Measurements from ENCODE around the gene FYN.
"Not testable (repeated sequence)": the region's sequence is repeated elsewhere in the genome, so short reads cannot be mapped to it uniquely, and the experiment has no call there.

The FYN gene

DNA sequence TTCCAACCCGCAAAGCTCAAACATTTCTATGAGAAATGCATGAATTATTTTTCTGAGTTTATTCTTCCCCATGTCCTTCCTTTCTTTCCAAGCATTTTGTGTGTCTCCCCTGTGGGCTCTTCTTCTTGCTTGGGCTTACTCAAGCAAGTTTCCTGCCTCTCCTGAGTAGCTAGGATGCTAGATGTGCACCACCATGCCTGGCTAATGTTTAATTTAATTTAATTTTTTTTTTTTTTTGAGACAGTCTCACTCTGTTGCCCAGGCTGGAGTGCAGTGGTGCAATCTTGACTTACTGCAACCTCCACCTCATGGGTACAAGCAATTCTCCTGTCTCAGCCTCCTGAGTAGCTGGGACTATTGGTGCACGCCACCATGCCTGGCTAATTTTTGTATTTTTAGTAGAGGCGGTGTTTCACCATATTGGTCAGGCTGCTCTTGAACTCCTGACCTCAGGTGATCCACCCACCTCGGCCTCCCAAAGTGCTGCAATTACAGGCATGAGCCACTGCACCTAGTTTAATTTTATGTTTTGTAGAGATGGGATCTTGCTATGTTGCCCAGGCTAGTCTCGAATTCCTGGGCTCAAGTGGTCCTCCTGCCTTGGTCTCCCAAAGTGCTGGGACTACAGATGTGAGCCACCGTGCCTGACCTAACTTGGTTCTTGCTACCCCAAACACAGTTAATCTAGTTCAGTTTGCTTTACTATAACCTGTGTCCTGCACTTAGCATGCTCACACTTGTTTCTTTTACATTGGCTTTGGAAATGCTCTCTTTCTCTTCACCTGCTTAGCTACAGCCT is 192.2 kb downstream of the FYN start:
- not testable (repeated sequence) for DNase-seq (ENCODE audit: low read depth)

DNA sequence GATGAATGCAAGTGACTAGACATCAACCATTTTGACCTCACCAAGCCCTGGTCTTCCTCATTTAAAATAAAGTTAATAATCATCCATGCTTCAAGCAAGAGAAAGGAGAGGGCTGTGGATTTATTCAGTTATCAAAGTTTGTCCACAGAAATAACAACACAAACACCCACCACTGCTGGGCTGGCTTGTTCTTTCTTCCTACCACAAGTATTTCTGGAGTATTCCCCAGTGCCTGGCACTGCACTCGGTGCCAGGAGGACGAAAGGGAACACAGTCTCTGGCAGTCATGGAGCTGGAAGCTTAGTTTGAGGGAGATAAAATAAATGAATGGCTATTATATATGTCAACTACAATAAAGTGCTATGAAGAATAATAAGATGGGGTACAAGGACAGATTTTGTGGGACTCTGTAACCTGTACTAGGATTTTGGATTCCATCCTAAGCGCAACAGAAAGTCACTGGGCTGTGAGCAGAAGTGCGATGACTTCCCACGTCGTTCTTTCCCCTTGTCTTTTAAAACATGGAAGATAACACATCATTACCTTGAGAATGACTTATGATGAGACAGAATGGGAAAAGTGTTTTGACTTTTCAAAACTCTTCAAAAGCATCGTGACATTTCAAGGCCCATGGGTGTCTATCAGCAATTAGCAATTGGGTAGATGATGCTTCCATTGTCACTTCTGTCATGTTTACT is 193.1 kb downstream of the FYN start:
- DNase-seq (ENCODE audit: low read depth) = no peak

DNA sequence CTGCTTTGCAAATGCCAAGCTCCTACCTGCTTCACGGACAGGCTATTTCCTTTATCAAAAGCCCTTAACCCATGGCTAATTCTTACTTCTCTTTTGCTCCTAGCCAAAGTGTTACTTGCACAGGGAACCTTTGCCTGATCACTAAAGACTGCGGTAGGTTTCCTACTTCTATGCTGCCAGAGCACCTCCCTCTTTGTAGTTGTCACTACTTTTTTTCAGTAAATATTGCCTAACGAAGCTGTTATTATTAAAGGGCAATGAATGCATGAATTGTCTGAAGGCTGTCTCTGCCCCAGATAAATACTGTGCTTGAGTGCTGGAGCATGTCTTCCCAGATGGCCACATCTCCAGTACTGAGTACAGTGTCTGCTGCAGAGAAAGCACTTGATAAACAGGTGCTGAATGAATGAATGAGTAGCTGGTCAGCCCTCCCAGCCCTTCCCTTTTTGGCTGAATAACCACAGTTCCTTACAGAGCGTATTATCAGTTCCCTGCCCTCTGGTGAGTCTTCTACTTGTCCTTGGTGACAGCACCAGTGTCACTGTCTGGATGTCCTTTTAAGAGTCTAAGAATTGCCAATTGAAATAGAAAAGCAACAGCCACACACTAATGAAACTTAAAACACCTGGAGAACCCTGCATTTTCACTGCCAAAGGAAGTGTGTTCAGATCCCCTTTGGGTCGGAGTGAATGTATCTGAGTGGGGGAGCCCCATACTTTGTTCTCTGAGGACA is 194.0 kb downstream of the FYN start:
- DNase-seq (ENCODE audit: low read depth) = no peak

DNA sequence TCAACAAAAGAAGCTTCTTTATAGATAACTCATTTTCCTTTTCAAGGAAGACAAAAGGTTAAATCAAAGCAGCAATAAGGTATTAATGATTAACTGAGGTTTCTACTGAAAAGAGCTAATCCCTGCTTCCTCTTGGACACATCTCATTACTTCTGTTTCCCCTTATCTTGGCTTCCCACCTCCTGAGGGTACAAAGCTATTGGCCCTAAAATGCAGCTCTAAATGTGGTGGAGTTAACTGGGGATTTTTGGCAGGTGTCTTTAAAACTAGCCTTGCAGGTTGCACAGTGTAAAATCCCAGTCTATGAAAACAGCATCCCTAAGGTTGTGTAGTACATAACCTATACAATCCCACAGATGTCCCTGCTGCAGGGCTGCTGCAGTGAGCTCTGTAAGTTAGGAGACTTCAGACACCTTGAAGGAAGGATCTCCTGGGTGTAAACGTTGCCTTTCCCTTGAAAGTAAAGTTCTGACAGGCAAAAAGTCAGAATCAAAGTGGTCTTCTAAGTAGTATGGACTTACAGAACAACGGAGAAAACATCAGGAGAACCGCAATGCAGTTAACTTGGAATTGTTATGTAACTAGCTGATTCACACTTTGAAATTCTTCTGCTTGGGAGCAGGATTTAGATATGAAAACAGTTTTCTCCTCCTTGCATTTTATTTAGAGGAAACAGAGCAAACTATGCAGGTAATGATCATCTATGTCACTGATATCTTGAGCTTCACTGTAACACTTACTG is 195.8 kb downstream of the FYN start:
- DNase-seq (ENCODE audit: low read depth) = no peak

DNA sequence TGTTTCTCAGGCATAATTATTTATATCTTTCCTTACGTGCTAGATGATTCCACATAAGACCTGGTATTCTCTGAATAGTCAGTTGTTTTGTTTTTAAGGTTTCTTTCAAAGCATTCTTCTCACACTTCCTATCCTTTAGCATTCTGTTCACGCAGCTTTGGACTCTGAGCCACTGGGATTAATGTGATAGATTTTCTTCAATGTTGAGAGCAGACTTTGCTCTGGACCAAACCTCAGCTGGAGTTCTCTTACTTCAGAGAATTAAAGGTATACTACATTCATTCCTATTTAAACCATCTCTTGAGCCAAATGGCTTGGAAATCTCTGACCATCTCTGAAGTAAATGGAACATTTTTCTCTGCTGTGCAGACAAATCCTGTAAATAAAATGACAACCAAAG is 196.9 kb downstream of the FYN start:
- no peak for DNase-seq (ENCODE audit: low read depth)

DNA sequence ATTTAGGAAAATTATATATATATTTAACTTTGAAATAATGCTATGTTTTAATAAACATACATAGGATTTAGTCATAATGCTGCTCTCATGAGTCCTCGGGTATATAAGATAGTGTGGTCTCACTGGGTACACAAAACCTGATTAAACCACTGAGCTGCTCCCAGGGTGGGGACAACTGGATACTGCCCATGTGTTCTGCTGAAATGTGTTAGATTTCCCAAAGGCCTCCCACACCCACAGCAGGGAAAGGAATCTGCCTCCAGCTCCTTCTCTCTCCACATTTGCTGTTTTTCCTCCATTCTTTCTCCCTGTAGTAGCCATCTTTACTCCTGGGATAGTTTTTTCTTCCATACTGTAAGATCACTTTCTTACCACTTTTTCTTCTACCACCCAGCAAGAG is 198.4 kb downstream of the FYN start:
- no peak for DNase-seq (ENCODE audit: low read depth)

DNA sequence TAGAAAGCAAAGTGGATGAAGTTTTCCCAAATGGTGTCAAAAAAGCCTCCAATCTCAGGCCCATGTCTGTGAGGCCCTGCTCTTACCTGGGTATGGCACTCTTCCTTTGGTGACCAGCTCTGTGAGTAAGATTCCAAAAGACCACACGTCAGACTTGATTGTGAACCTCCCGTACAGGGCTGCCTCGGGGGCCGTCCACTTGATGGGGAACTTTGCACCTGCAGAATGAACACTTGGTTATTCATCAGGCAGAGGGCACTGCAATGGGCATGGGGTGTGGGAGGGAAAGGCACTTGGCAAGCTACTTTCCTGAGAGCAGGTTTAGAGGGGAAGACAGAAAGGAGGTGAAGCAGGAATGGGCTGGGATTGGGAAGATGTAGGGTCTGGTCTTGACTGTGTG is 198.8 kb downstream of the FYN start:
- no peak for DNase-seq (ENCODE audit: low read depth)

DNA sequence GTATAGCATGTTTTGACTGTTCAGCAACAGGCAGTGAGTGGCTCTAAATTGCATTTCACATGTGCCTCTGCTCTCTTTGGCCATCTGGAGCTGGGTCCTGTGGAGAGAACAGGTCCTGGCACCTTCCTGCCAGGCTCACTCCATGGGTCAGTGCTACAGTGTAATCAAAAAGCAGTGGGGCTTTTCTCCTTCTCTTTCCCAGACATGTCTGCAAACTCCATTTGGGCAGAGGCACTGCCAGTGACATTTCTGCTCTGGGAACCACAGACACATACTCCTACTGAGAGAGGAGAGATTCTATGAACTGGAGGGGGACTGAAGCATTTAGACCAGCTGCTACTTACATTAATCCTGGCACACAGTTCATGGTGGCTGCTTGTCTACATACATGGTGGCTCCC is 199.3 kb downstream of the FYN start:
- no peak for DNase-seq (ENCODE audit: low read depth)

DNA sequence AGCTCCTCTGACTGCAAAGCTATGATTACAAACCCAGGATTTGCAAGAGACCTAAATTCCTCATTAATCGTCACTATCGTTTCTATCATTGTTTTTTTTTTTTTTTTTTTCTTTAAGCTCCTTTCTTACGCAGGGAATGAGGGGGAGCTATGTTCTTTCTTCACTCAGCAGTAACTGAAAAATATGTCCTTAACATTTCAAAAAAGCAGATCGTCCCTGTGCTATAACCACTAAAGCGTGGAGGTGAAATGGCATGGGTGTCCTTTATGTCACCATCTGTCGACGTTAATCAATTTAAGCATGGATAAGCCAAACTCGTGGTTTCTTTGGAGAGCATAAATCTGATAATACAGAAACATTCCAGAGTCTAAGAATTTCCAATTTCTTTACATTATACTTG is 199.7 kb downstream of the FYN start:
- no peak for DNase-seq (ENCODE audit: low read depth)

DNA sequence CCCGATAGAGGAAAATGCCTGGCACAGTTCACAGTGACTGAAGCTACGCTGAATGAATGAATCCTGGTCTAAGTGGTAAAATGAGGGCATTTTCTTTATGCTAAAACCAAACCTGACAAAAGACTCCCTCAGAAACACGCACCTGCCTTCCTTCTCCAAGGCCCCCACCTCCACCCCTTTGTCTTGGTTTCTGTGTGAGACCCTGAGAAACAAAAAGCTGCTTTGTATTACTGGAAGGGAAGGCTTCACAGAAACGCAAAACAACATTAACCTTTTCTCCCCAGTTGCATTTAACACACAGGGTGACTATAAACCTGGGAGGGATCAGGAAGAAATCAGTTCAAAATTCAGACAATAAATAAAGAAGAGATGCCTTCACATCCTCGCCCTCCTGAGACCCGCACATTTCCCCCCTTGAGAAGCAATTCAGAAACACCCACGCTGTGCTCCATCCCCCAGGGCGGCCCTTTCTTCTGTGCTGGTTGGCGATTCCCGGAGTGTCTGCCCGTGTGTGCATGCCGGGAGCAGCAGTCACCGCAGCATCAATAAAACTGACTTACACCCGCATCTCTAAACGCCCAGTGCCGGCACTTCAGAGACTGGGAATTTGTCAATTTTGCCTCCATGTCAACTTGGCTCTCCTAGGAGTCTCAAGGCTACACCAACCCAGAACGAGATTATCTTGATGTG is 200.3 kb downstream of the FYN start:
- DNase-seq (ENCODE audit: low read depth) = no peak

DNA sequence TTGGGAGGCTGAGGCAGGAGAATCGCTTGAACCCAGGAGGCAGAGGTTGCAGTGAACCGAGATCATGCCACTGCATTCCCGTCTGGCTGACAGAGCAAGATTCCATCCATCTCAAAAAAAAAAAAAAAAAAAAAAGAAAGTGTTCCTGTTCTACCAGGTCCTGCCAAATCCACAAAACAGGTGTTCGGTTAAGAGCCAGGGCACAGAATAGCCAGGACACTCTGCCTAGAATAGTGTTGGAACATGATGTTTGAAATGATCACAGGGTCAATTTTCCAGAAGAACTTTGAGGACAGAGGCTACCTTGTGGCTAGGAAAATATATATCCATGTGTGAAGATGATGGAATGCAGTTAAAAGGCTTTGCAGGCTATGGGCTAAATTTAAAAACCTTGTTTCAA is 203.9 kb downstream of the FYN start:
- no peak for DNase-seq (ENCODE audit: low read depth)

DNA sequence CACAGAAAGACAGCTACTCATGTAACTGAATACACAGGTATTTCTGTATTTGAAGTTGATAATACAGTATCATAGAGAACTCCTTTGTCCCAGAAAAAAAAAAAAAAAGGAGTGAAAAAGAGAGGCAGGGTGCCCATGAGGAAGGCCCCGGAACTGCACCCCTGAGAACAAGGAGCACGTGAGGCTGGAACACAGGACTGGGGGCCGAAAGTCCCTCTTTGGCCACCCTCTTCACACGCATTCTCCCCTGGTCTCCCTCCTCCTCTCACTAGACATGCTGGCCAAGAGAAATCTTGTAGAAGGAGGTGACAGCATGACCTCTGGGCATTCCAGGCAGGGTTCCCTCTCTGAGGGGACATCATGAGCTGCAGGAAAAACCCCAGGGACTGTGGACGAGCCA is 204.8 kb downstream of the FYN start:
- no peak for DNase-seq (ENCODE audit: low read depth)

DNA sequence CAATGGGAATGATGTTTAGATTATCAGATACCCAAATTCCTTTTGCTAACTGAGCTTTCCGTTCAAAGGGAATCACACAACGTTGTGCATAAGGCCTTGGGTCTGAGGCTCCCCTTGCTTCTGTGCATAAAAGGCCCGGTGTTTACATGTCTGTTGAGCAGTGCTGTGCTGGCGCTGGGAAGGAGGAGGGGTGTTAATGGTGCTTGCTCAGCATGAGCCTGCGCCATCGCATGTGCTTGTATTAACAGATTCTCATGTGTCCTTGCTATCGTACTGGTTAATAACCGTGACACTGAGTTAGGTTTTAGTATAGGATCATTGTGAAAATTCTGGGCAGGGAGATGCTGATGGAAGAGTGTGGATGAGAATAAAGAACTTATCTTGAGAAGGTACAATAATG is 205.3 kb downstream of the FYN start:
- no peak for DNase-seq (ENCODE audit: low read depth)

DNA sequence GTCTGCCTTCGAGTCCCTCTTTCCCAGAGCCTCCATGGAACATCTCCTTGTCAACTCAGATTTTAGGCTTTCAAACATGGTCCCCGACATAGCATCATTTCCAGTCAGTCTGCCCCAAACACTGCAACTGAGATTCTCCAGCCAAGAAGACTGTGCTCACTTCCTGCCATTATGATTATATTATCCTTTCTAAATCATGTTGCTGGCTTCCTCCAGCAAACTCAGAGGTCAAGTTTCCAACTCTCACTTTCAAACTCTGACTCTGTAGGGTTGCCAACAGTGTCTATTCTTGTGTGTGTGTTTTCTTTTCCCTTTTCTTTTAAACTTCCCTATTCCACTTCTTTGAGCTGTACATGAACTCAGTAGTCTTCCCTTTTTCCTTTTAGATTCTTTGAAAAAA is 206.4 kb downstream of the FYN start:
- no peak for DNase-seq (ENCODE audit: low read depth)

DNA sequence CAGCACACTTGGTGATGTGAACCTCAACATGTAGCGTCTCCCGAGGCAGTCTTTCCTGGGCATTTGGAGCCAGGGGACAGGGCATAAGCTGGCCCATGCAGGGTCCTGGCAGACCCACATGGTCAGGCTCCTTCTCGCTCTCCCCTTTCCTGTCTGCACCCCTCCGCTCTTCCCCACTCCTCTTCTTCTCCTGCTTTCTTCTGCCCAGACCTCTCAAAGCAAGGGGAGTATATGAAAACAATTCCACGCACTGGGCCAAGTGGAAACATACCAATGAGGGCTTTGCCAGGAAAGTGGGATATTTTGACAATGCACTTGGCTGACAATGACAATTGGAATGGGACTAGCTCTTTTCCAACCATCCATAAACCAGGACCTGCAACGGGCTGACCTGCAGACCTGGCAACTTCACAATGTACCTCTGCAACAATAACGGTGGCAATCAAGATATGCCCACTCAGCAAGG is 208.7 kb downstream of the FYN start:
- DNase-seq (ENCODE audit: low read depth) = no peak

DNA sequence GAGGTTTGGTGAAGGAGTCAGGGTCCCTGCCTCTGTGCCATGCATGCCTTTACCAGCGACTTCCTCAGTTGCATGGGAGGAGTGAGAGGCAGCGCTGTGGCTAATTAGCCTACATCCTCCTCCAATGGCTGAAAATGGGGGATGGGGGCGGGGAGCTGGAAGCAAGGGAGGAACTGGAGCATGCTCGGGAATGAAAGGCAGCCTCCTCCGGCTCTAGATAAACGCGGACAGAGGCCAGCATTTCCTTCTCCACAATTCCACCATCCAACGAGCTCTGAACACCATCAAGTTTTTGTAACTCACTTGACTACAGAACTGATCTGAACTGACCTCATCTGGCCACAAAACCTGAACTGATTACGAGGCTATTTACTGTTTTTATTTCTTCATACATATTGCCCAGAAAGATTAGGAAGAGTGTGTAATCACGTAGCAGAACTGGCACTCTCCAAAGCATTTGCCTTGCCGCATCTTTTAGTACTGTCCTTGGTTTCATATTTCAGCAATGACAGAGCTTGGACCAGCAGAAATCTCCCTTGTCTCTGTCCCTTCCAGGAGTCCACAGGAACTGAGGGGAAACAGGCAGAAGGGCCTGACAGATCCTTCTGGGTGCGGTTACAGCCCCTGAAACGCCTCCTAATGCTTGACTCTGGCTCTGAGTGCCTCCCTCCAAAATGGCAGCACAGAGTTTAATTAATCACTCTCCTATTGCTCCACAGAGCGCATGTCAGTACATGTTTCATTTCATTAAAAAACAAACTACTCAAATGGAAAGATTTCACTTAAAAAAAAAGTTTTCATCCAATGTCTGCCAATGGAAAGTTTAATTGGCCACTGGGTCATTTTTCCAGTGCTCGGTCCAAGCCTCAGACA is 209.3 kb downstream of the FYN start:
- DNase-seq (ENCODE audit: low read depth) = no peak

DNA sequence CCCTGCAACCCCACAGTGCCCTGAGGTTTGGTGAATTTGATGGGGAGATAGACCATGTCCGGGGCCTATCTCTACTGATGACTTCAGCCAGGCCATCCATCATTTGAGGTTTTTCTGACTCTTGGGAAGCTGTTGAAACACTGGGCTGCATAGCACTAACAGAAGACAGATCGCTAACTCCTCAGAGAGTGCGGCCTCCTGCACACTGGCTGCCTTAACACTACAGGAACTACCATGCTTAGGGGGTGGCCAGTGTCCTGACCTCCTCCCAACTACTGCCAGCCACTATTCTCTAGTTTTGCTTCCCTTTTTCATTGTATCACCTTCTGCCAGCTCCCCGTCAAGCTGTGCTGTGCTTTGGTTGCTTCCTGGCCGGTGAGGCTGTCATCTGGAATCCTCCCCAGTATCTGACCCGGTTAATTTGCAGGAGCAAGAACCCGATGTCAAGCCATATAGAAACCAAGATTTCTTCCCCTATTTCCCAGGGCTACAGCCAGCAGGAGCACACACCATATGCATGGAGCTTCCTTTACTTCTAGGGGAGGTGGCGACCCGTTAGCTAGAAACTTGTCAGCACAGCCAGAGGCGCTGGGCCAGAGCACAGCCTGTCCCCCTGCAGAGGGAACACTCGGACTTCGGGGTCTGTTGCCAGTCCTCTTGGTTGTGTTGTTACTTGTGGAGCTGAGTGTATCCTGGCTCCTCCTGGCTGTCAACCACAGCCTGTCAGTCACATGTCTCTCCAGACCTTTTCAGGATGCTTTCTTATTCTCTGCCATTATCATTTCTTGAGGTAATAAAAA is 210.3 kb downstream of the FYN start:
- DNase-seq (ENCODE audit: low read depth) = no peak

DNA sequence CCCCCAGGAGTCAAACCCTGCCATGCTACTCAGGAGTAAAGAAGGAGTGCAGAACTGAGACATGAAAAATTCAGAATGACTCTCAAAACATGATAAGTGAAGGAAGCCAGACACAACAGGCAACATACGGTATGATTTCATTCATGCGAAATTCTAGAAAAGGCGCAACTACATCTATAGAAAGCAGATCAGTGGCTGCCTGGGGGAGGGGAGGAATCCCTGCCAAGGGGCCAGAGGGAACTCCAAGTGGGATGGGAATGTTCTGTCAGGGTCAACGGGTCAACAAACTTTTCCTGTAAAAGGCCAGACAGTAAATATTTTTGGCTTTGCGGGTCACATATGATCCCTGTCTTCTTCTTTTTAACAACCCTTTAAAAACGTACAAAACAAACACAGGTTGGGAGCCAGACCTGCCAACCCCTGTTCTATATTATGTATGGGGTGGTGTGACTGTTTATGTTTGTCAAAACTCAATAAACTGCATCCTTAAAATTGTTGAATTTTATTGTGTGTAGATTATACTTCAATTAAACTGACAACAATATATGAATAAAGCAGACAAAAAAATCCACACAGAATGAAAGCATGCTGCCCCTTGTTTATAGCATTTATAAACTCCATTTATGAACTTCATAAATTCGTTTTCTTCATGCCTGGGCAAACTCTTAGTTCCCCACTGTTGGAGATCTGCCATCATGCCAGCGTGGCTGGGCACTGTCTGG is 211.0 kb downstream of the FYN start:
- DNase-seq (ENCODE audit: low read depth) = no peak

DNA sequence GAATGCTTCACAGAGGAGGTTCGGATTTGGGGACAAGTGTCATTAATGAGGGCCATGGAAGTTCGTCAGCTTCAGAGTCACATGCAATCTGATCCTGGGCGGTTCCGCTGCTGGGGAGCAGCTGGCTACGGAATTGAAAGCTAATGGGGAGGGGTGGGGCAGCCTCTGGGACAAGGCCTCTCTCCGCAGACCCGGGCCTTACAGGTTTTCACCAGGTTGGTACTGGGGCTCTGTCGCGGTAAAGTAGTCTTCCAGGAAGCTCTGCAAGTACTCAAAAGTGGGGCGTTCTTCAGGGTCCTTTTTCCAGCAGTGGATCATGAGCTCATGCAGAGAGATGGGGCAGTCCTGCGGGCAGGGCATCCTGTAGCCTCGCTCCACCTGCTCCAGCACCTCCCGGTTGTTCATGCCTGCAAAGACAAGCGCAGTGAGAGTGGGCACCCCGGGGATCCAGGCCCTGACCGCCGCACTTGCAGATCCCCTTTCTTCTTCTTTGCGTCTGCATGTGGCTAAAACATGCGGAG is 211.7 kb downstream of the FYN start:
- no peak for DNase-seq (ENCODE audit: low read depth)

Measured in stimulated activated CD8-positive, alpha-beta memory T cell treated with anti-CD3 and anti-CD28 coated beads, Interleukin-12 subunit alpha, Interleukin-12 subunit beta, amount 100 ng/mL, for 4 hours (primary cell).